ENCODE data around the gene GOLGA3. TPM values are rescaled to one million over a fixed set of nuclear protein-coding genes. Genes with fewer than 3 reads are reported as not detected.

The GOLGA3 gene
- total and polyA plus RNA-seq, 9 of the 15 experiments (the other 6 are each of a cell fraction or from before 2014, with no cell fraction given), result 1.9 to 48.1 (median 18.4) TPM

DNA sequence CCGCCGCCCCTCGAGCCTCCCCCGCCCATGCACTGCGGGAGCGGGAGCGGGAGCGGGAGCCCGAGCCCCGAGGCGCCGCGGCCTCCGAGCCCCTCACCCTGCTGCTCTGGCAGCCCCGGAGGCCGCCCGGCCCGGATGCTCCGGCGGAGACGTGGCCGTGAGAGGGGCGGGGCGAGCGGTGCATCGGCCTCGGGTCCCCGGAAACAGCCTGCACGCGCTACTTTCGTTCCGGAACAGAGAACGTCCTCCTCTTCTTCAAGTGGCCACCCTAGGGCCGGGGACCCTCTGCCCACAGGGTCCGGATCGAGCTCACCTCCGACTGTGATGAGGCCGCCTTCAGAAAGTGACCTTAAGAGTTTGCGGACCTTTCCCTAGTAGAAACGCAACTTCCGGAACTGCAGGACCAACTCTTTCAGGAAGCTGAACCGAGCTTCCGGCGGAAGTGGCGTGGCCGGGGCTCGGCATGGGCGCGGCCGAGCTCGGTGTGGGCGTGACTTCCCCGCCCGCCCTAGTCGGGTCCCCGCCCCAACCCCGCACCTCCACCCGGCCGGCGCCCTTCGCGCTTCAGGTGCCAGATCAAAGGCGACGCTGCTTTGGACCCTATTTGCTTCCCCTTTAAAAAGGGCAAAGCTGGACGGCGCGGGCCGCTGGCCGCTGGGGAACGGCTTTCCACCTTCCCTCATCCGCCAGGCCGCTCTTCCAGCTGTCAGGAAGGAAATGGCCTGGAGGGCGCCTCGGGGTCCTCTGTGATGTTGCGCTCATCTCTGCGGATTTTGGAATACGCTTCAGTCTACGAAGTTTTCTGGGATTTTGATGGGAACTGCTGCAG, at the start of gene GOLGA3 (continued):
- TF ChIP-seq FOXO4 (CRISPR knock-in tag; IDR thresholded peaks at IDR 0.05) (no peak), MBD2 (IDR thresholded peaks at IDR 0.05; ENCODE audit: borderline replicate concordance, low read depth) (peak; percentile 18; the same call in 1 of the 2 replicates), ZBTB33 (CRISPR knock-in tag; IDR thresholded peaks at IDR 0.05) (peak; percentile 92), HLTF (IDR thresholded peaks at IDR 0.05) (peak; percentile 45; the same call in 1 of the 2 replicates), ZFP36 (IDR thresholded peaks at IDR 0.05; ENCODE audit: low read depth, low read length, partially characterized antibody) (peak; percentile 15), CUX1 (CRISPR knock-in tag; IDR thresholded peaks at IDR 0.05) (no peak), DIDO1 (tag; IDR thresholded peaks at IDR 0.05; ENCODE audit: low read depth) (peak; percentile 98), FUS (optimal IDR thresholded peaks at IDR 0.05; ENCODE audit: low read depth, low read length) (no peak)
- TF ChIP-seq, protein P1, sequence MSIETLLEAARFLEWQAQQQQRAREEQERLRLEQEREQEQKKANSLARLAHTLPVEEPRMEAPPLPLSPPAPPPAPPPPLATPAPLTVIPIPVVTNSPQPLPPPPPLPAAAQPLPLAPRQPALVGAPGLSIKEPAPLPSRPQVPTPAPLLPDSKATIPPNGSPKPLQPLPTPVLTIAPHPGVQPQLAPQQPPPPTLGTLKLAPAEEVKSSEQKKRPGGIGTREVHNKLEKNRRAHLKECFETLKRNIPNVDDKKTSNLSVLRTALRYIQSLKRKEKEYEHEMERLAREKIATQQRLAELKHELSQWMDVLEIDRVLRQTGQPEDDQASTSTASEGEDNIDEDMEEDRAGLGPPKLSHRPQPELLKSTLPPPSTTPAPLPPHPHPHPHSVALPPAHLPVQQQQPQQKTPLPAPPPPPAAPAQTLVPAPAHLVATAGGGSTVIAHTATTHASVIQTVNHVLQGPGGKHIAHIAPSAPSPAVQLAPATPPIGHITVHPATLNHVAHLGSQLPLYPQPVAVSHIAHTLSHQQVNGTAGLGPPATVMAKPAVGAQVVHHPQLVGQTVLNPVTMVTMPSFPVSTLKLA (conservative IDR thresholded peaks at IDR 0.05), result peak; percentile 93 to 97
- TF ChIP-seq, protein P2, sequence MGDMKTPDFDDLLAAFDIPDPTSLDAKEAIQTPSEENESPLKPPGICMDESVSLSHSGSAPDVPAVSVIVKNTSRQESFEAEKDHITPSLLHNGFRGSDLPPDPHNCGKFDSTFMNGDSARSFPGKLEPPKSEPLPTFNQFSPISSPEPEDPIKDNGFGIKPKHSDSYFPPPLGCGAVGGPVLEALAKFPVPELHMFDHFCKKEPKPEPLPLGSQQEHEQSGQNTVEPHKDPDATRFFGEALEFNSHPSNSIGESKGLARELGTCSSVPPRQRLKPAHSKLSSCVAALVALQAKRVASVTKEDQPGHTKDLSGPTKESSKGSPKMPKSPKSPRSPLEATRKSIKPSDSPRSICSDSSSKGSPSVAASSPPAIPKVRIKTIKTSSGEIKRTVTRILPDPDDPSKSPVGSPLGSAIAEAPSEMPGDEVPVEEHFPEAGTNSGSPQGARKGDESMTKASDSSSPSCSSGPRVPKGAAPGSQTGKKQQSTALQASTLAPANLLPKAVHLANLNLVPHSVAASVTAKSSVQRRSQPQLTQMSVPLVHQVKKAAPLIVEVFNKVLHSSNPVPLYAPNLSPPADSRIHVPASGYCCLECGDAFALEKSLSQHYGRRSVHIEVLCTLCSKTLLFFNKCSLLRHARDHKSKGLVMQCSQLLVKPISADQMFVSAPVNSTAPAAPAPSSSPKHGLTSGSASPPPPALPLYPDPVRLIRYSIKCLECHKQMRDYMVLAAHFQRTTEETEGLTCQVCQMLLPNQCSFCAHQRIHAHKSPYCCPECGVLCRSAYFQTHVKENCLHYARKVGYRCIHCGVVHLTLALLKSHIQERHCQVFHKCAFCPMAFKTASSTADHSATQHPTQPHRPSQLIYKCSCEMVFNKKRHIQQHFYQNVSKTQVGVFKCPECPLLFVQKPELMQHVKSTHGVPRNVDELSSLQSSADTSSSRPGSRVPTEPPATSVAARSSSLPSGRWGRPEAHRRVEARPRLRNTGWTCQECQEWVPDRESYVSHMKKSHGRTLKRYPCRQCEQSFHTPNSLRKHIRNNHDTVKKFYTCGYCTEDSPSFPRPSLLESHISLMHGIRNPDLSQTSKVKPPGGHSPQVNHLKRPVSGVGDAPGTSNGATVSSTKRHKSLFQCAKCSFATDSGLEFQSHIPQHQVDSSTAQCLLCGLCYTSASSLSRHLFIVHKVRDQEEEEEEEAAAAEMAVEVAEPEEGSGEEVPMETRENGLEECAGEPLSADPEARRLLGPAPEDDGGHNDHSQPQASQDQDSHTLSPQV (IDR thresholded peaks at IDR 0.05), result peak; percentile 52; the same call in 1 of the 2 replicates
